Motor neuron (in vitro differentiated cells): Measurements from ENCODE around the gene SLC25A15. TPM values are rescaled to one million over a fixed set of nuclear protein-coding genes. Genes with fewer than 3 reads are reported as not detected.

Experiments
- ATAC-seq, 8 experiments: fragments of 200-7000 bp; cut with Tn5 transposase; replicated peaks in 6 of 8; 2 replicates each; pipeline ENCODE4 v1.8.0; 2021; ENCODE audit warnings: mild to moderate bottlenecking in 8 of 8, moderate library complexity in 8 of 8
- H3K27ac ChIP-seq, 2 donors: fragments of 250-450 bp; sonication (Bioruptor Pico); 2 replicates each; pipeline ENCODE4 v1.9.0; 2021; ENCODE audit warnings: antibody characterized with exemption in 2 of 2, mild to moderate bottlenecking in 2 of 2, moderate library complexity in 1 of 2
- H3K4me1 ChIP-seq, 2 donors: fragments of 250-450 bp; sonication (Bioruptor Pico); replicated peaks in 1 of 2; 2 replicates each; pipeline ENCODE4 v1.6.1; 2021; ENCODE audit warnings: antibody characterized with exemption in 2 of 2, mild to moderate bottlenecking in 2 of 2, moderate library complexity in 1 of 2
- H3K4me3 ChIP-seq, 5 donors: fragments of 250-450 bp; sonication (Bioruptor Pico); 2 replicates each; pipeline ENCODE4 v1.9.0; 2021; ENCODE audit warnings: antibody characterized with exemption in 5 of 5, mild to moderate bottlenecking in 5 of 5, moderate library complexity in 4 of 5
- WGBS, 10 experiments: fragments of 450-650 bp; shearing (Covaris generic); methylation state at CpG; one replicate each; pipeline ENCODE4 v1.0.0; 2022; 5-methylcytosine and 5-hydroxymethylcytosine counted together
- in situ Hi-C, 9 experiments: fragments of 400-800 bp; cut with MboI; loops; one replicate each; pipeline ENCODE4 v1.15.0; 2021; ENCODE audit warnings: low sequenced_read_pairs in 9 of 9, low pct_unique_long_range_greater_than_20kb in 2 of 9; ENCODE audit not compliant: unreplicated experiment in 9 of 9
- total RNA-seq, 8 experiments: library from RNA; unstranded; fragments of 300-600 nt; gene quantifications; 2 replicates each; pipeline versions ENCODE4 v1.2.3 to v1.2.4, GENCODE V29; 2022

Gene SLC25A15
- total RNA-seq: 10 to 100 TPM; 11.0 to 25.1 (median 15.7) TPM

DNA sequence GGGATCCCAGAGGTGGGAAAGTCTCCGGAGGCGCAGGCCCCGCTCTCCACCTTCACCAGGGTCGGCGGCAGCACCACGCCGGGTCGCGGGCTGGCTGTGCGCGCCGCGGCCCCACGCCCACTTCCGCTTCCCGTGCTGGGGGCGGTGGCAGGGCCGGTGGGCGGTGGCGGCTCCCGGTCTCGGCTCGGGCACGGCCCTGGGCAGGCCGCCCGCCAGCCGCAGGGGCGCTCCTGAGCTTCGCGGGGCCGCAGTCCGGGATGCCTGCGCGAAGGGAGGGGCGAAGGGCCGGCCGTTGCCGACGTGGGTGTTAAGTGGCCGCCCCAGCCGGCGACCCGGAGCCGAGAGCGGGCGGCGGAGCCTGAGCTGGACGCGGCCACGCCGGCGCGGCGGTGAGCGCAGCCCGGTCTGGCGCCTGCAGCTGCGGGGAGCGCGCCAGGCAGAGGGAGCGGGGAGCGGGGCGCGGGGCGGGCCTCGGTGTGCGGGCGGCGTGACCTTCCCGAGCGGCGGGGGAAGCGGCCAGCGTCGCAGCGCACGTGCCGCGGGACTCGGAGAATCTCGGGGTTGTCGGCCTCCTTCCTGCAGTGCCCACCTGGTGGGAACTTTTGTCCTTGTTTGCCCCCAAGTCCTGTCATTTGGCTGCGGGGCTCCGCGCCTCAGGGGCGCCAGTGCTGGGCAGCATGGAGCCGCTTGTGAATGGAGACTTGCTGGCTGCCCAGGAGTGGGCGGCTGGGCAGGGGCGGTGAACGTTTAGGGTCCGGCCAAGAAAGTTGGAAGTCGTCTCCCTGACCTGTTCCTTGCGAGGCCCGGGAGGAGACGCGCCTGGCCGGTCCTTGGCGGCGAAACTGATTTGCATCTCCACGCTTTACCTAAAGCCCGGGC, at the start of gene SLC25A15:
Gene SLC25A15, plus strand, starts transcription at position 337 of the 879 bp plus-strand sequence. CDS start 3,616 bp downstream, outside the sequence.
- Histone ChIP-seq H3K27ac (peak within 1 kb of the TSS; percentile 87 to 91), H3K4me1 (peaks cover under 1 to 6% of the 10 kb centered on the region in 2 donors), H3K4me3 (peak within 1 kb of the TSS; percentile 55 to 77 (median 65))
- WGBS, 10 experiments: 0% methylated on average over 1 to 19 of the region's 101 CpGs; no CpG with 5 or more reads in 7 of the 10 experiments
- ATAC-seq: peak; percentile 91 to 96 (median 94)
- in situ Hi-C loops: loop anchor here in 1 of 9 experiments (25.0 kb wide), 1 partner anchor 273 kb away; the partner anchor contains the start of gene WBP4

DNA sequence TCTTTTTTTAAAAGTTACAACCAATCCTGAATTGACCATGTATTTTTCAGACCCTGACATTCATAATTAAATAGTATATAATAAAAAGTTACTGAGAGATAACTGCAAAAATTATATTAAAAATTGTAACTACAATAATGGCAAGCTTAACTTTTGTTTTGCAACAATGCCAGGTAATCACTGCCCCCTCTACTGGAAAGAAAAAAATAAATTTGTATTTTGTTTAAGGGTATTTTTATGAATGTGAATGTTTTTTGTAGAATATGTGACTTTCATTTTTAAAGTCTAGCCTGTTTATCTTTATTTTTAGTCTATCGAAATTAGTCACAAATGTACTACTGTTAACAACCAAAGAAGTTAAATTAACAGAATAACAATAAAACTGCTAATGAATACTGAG, 40.1 kb upstream of the SLC25A15 start:
- no peak overlapping the region for H3K27ac ChIP-seq
- H3K4me1 ChIP-seq: no peaks in the 10 kb centered on the region
- no peak overlapping the region for H3K4me3 ChIP-seq
- 71 to 100% (median 83%) methylated on average over 1 of the region's 1 CpG; no CpG with 5 or more reads in 2 of the 10 experiments for WGBS, 10 experiments
- in situ Hi-C loops: no loop called here
- ATAC-seq: no peak

DNA sequence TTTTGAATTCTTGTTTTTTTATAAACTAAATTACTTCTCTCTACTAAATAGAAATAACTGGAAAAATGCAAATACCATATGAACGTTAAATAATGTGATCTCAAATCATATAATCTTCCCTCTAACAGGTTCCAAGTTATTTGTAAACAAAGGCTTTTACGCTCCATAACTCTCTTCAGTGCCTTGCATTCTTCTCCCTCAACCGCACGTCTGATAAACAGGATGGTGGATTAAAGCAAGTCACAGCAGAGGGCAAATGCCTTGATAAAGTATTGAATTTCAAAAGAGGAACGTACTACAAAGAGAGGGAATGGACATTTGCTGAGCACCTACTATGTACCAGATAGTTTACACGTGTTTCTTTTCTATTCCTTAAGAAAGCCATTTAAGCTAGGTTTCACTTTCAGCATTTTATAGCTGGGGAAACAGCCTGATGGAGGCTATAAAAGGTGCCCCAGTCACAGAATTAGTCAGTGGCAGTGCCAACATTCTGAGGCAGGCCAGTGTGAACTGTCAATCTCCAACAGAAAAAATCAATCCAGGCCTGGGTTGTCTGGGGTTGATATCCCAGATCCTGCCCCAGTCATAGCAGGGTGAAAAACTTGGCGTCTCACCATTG, 34.2 kb upstream of the SLC25A15 start:
- Histone ChIP-seq H3K27ac (no peak overlapping the region), H3K4me1 (no peaks in the 10 kb centered on the region), H3K4me3 (no peak overlapping the region)
- WGBS, 10 experiments: 52 to 100% (median 97%) methylated on average over 1 to 6 of the region's 7 CpGs; no CpG with 5 or more reads in 1 of the 10 experiments
- no peak for ATAC-seq
- in situ Hi-C loops: no loop called here

DNA sequence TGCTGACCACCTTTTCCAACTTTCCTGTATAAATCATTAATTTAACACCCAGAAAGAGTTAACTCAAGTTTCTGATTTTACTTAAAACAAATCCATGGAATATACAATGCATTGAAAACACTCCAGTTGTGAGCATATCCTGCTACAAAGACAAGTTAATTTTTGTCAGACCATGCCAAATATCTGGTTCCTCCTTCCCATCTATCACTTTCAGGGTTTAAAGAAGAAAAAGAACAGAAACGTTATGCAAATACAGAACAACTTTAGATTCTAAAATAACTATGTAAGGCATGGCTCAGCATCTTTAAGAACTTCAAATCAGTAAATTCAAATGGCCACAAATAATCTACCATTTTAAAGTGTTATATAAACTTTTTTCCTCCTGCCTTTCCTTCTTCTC, 33.4 kb upstream of the SLC25A15 start:
- Histone ChIP-seq H3K4me3 (no peak overlapping the region), H3K27ac (no peak overlapping the region), H3K4me1 (no peaks in the 10 kb centered on the region)
- in situ Hi-C loops: no loop called here
- no peak for ATAC-seq
- 10 to 60% (median 36%) methylated on average over 1 of the region's 1 CpG; no CpG with 5 or more reads in 2 of the 10 experiments for WGBS, 10 experiments

DNA sequence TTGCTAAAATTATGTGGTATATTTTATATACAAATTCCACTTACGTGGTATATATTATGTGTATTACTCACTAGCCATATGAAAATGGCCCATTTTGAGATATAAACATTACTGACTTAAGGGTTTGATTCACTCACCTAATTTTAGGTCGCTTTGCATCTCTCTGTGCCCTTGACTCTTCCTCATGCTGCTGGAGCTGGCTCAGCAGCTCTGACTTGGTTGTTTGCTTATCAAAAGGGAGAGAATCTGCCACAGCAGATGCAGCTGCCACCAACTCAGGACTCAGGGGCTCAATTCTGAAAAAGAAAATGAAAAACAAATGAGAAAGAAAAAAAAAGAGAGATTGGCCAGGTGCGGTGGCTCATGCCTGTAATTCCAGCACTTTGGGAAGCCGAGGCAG, 30.6 kb upstream of the SLC25A15 start:
- no peak overlapping the region for H3K27ac ChIP-seq
- in situ Hi-C loops: no loop called here
- ATAC-seq: no peak
- WGBS, 10 experiments: 88 to 100% (median 95%) methylated on average over 2 to 4 of the region's 4 CpGs
- H3K4me3 ChIP-seq: no peak overlapping the region
- H3K4me1 ChIP-seq: no peaks in the 10 kb centered on the region

DNA sequence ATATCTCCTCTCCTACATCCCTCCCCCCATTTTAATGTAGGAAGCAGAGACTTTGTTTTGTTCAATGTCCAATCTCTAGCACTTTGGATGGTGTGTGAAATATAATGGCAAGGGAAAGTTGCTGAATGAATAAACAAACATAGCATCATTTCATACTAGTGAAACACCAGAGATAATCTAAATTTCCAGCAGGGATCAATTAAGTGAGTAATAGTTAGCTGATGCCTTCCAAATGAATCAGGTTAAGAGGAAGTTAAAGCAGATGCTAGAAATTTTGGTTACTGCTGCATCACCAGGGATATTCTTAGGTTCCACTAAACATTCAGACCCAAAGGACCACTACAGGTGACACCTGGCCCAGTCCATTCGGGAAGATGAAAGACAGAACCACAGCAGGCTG, 26.6 kb upstream of the SLC25A15 start:
- in situ Hi-C loops: no loop called here
- 80 to 100% (median 89%) methylated on average over 1 of the region's 1 CpG; no CpG with 5 or more reads in 5 of the 10 experiments for WGBS, 10 experiments
- Histone ChIP-seq H3K4me3 (no peak overlapping the region), H3K4me1 (no peaks in the 10 kb centered on the region), H3K27ac (no peak overlapping the region)
- ATAC-seq: no peak

DNA sequence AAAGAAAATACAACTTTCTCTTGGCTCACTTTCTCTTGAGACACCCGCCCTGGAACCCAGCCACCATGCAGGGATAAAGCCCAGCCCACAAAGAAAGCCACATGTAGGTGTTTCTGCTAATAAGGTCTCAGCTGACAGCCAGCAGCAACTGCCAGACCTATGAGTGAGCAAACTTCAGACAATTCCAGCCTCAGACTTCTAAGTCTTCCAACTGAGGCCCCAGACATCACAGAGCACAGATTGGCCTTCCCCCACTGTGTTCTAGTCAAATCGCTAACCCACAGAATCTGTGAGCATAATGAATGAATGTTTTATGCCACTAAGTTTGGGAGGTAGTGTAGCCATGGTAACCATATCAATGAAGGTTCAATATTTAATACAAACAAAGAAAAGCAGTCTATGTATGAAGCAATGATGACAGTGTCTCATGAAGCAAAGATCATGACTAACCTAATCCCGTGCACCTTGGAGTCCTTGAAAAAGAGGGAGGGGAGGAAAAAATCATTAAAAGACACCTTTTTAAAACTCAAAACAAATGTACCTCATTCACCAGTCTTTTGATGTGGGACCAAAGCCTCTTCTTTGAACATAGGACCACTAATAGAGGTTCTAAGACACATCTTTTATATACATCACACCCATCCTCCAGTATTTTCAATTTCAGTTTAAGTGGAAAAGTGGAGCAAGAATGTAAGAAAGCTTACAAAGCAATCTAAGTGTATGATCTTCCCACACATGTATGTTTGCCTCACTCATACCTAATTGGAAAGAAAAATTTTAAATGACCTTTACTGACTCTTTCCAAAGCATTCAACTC, 24.6 kb upstream of the SLC25A15 start:
- Histone ChIP-seq H3K4me3 (no peak overlapping the region), H3K27ac (no peak overlapping the region), H3K4me1 (peaks cover under 1 to 3% of the 10 kb centered on the region in 2 donors)
- WGBS, 10 experiments: 25 to 100% (median 90%) methylated on average over 1 to 3 of the region's 3 CpGs; no CpG with 5 or more reads in 1 of the 10 experiments
- peak in 2 of 8 experiments; percentile 25 to 91 for ATAC-seq
- in situ Hi-C loops: no loop called here

DNA sequence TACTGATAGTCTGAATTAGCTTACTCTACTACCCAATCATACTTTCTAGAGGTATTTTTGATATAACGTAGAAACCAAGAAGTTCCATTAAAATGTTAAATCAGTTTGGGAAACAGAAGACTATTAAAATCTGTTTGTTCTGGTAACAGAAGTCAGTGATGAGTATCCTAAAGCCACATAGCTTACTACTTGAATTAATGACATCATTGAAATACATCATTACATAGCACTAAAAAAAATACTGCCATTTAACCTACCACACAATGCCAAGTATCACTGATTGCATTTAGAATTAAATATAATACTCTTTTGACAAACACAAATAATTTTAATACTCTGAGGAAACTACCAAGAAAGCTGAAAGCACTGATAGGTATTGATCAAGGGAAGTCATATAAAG, 23.8 kb upstream of the SLC25A15 start:
- no peak overlapping the region for H3K4me3 ChIP-seq
- H3K27ac ChIP-seq: no peak overlapping the region
- ATAC-seq: no peak
- WGBS, 10 experiments: 78 to 100% (median 89%) methylated on average over 1 of the region's 1 CpG; no CpG with 5 or more reads in 4 of the 10 experiments
- in situ Hi-C loops: no loop called here
- peaks cover 5 to 7% of the 10 kb centered on the region in 2 donors for H3K4me1 ChIP-seq

DNA sequence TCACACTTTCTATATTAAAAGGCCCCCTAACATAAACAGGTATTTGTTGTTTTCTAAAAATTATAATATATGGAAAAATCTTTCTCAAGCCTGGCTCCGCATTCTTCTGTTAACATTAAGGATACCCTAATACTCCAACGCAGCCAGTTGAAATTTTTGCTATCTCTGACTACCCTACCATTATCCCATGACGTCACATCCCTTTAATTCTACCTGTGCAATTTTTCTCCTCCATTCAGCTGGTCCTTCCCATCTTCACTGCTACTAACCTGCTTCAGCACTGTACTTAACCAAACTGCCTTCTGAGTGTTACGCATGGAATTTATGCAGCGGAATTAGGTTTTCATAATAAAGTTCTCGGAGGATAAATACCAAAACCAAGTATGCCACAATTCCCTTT, 19.4 kb upstream of the SLC25A15 start:
- Histone ChIP-seq H3K4me1 (peaks cover 7 to 9% of the 10 kb centered on the region in 2 donors), H3K27ac (no peak overlapping the region), H3K4me3 (peak overlapping the region; percentile 79 to 97 (median 87))
- in situ Hi-C loops: no loop called here
- ATAC-seq: no peak
- 62 to 93% (median 78%) methylated on average over 4 to 6 of the region's 6 CpGs for WGBS, 10 experiments

DNA sequence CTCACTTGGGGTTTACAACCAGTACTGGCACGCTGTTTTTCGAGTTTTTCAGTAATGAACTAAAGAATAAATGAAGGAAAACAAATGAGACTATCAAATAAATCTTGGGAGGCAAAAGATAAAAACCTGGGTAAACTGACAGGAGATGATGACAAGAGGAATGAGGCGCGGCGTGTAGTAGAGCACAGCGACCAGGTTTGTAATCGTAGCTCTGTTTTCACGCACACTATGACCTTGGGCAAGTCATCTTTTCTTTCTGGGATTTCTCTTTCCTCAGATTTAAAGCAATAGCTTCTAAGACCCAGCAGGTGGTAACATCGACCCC, 18.8 kb upstream of the SLC25A15 start:
- H3K4me3 ChIP-seq: peak overlapping the region; percentile 79 to 97 (median 87)
- in situ Hi-C loops: no loop called here
- 0 to 3% (median 0%) methylated on average over 1 to 9 of the region's 9 CpGs; no CpG with 5 or more reads in 1 of the 10 experiments for WGBS, 10 experiments
- peak overlapping the region; percentile 80 to 86 for H3K27ac ChIP-seq
- H3K4me1 ChIP-seq: peaks cover 7 to 9% of the 10 kb centered on the region in 2 donors
- ATAC-seq: no peak

DNA sequence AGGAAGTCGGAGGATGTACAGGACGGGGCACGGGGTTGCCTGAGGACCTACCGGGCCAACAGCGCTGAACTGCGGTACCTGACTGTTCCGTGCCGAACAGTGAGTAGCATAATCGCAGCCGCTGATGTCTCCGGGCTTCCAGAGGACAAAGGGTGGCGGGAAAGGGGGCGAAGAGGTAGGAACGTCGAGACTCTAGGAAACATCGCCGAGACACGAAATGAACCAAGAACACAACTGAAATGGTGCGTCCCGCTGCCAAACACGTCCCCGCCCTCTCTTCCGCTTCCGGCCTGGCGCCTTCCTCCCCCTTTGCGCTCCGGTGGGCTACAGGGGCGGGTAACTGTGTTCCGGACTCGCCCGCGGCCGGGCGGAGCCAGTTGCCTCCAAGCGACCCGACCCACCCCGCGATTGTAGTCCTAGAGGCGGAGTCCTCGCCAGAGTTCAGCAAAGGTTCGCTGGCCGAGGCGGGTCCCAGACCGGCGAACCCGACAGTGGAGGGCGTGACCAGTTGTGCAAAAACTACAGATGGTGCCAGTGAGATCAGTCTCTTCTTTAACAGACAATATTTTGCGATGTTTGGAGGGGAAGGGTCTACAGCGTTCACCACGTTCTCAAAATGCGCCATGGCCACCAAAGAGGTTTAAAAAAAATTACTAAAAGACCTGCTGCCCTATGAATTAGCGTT, 18.3 kb upstream of the SLC25A15 start, which contains the start of gene MRPS31:
Gene MRPS31, minus strand, starts transcription at position 257 of the 685 bp plus-strand sequence. Its CDS starts 54 bp downstream, at position 203.
- peaks cover 7 to 9% of the 10 kb centered on the region in 2 donors for H3K4me1 ChIP-seq
- peak within 1 kb of the TSS; percentile 80 to 86 for H3K27ac ChIP-seq
- peak within 1 kb of the TSS; percentile 79 to 97 (median 87) for H3K4me3 ChIP-seq
- ATAC-seq: peak; percentile 98 to 100 (median 100)
- 0 to 3% (median 0%) methylated on average over 2 to 36 of the region's 52 CpGs; no CpG with 5 or more reads in 3 of the 10 experiments for WGBS, 10 experiments
- in situ Hi-C loops: no loop called here

DNA sequence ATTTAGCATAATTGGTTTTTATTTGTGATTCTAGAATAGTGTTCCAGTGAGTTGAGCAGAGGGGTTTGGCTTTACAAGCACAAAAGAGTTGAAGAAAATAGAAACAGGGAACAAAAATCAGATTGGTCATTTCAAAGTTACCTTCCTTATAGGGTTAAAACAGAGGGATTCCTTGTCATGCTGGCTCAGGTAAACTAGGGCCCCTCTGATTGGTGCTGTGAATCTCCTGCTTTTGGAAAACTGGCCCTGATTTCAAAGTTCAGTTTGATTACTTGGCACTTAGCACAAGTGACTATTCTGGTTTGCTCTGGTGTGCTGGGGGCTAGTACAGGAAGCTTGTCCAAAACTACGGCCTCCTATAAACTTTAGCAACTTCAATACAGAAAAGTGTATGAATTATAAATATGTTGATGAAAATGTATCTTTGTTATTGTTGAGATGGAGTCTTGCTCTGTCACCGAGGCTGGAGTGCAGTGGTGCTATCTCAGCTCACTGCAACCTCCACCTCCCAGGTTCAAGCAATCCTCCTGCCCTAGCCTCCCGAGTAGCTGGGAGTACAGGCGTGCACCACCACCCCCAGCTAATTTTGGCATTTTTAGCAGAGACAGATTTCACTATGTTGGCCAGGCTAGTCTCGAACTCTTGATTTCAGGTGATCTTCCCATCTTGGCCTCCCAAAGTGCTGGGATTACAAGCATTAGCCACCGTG, 16.5 kb upstream of the SLC25A15 start:
- no peak for ATAC-seq
- Histone ChIP-seq H3K4me3 (no peak overlapping the region), H3K4me1 (peaks cover 7 to 9% of the 10 kb centered on the region in 2 donors), H3K27ac (no peak overlapping the region)
- WGBS, 10 experiments: 75 to 100% (median 94%) methylated on average over 1 to 6 of the region's 6 CpGs
- in situ Hi-C loops: no loop called here
